NCI-H2227 treated with DMSO at 0.1 percent for 48 hours (cell line): ENCODE results near the gene INO80.

Source experiments
- DNase-seq: peaks from one replicate; lab custom pipeline; 2025; lab: John Stamatoyannopoulos, UW

Gene INO80

GRCh38 chr15:40999190-40999589 is 116.9 kb downstream of the INO80 start:
- DNase-seq, result no peak

GRCh38 chr15:40995656-40996055 is 120.4 kb downstream of the INO80 start:
- DNase-seq, result no peak

GRCh38 chr15:40992825-40993224 is 123.3 kb downstream of the INO80 start:
- DNase-seq, result no peak

GRCh38 chr15:40992241-40992741 is 123.8 kb downstream of the INO80 start:
- no peak for DNase-seq

GRCh38 chr15:40991355-40991754 is 124.7 kb downstream of the INO80 start:
- no peak for DNase-seq

- no peak for DNase-seq
These were observed 125.3 kb downstream of the INO80 start for GRCh38 chr15:40990789-40991188.

- DNase-seq, result no peak
These were observed 126.0 kb downstream of the INO80 start for GRCh38 chr15:40990080-40990479.

GRCh38 chr15:40988156-40988555 is 127.9 kb downstream of the INO80 start:
- DNase-seq, result no peak

GRCh38 chr15:40986820-40987219 is 129.3 kb downstream of the INO80 start:
- no peak for DNase-seq

- DNase-seq, result no peak
These were observed 130.3 kb downstream of the INO80 start for GRCh38 chr15:40985541-40986330.

- DNase-seq, result no peak
These were observed 131.1 kb downstream of the INO80 start for GRCh38 chr15:40984964-40985363.

- no peak for DNase-seq
These were observed 131.7 kb downstream of the INO80 start for GRCh38 chr15:40984406-40984805.

- no peak for DNase-seq
These were observed 133.2 kb downstream of the INO80 start for GRCh38 chr15:40982855-40983254.

- no peak for DNase-seq
These were observed 134.9 kb downstream of the INO80 start for GRCh38 chr15:40981186-40981585.

GRCh38 chr15:40978562-40978961 is 137.5 kb downstream of the INO80 start:
- no peak for DNase-seq

- DNase-seq, result no peak
These were observed 137.9 kb downstream of the INO80 start for GRCh38 chr15:40978141-40978540.

GRCh38 chr15:40976819-40977218 is 139.3 kb downstream of the INO80 start:
- no peak for DNase-seq

- DNase-seq, result no peak
These were observed 141.2 kb downstream of the INO80 start for GRCh38 chr15:40974879-40975278.

- no peak for DNase-seq
These were observed 146.7 kb downstream of the INO80 start for GRCh38 chr15:40969363-40969762.

- peak; percentile 14 for DNase-seq
These were observed 147.6 kb downstream of the INO80 start for GRCh38 chr15:40968290-40969085.

- DNase-seq, result no peak
These were observed 151.4 kb downstream of the INO80 start for GRCh38 chr15:40964634-40965033.

- DNase-seq, result no peak
These were observed 152.1 kb downstream of the INO80 start for GRCh38 chr15:40964006-40964405.

GRCh38 chr15:40963201-40963600 is 152.9 kb downstream of the INO80 start:
- DNase-seq, result no peak
